ENCODE results near the gene ANO9. TPM values are rescaled to one million over a fixed set of nuclear protein-coding genes. Genes with fewer than 3 reads are reported as not detected.

Gene ANO9
- total and polyA plus RNA-seq, 8 donors = 4.0 to 28.0 (median 8.0) TPM

GRCh38 chr11:418343-419247 is 23.2 kb downstream of the ANO9 start:
- DNase-seq = peak in 1 of 4 donors; percentile 64
- TF ChIP-seq CTCF (IDR thresholded peaks at IDR 0.05) = no peak
- Histone ChIP-seq H3K36me3 (no peaks in the 10 kb centered on the region), H3K27ac (no peak overlapping the region), H3K4me1 (peaks cover 5 to 32% of the 10 kb centered on the region in 2 donors), H3K27me3 (peaks cover 0 to 34% of the 10 kb centered on the region in 2 donors), H3K9me3 (no peaks in the 10 kb centered on the region), H3K4me3 (no peak overlapping the region)
- intact Hi-C loops (cut with DNase I) = no loop called here
- no peak for ATAC-seq

DNA sequence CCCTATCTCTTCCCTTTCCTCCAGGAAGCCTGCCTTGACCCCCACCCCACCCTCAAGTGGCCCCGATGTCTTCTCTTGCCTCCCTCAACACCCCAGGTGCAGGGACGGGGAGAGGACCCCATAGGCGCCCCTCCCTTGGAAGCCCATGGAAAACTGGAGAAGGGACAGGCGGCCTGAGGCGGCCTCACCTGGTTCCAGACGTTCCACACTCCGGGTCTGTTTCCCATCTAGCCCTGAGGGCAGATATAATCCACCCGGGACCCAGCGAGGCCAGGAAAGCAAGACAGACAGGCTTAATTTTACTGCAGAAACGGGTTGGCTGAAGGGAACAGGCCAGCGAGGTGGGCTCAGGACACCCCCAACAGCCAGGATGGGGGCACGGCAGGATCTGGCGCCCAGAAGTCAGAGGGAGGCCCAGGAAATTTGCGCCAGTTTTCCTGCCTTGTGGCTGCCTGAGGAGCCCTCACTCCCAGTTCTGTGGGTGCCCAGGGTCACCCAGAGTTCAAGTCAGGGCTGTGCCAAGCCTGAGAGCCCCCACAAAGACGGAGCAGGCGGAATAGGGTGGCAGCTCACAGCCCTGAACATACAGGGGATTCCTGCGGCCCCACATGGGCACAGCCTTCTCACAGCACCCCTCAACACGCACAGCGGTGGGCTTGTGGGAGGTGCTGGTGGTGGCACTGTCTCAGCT is 24.0 kb downstream of the ANO9 start:
- peak overlapping the region; percentile 56 to 66 for H3K4me3 ChIP-seq
- H3K9me3 ChIP-seq = no peaks in the 10 kb centered on the region
- peaks cover 0 to 34% of the 10 kb centered on the region in 2 donors for H3K27me3 ChIP-seq
- DNase-seq (peak in 1 of 4 donors; percentile 45), ATAC-seq (no peak)
- no peak for TF ChIP-seq CTCF (IDR thresholded peaks at IDR 0.05)
- intact Hi-C loops (cut with DNase I) = no loop called here
- peak overlapping the region; percentile 83 for H3K27ac ChIP-seq
- H3K36me3 ChIP-seq = no peaks in the 10 kb centered on the region
- peaks cover 10 to 38% of the 10 kb centered on the region in 2 donors for H3K4me1 ChIP-seq

DNA sequence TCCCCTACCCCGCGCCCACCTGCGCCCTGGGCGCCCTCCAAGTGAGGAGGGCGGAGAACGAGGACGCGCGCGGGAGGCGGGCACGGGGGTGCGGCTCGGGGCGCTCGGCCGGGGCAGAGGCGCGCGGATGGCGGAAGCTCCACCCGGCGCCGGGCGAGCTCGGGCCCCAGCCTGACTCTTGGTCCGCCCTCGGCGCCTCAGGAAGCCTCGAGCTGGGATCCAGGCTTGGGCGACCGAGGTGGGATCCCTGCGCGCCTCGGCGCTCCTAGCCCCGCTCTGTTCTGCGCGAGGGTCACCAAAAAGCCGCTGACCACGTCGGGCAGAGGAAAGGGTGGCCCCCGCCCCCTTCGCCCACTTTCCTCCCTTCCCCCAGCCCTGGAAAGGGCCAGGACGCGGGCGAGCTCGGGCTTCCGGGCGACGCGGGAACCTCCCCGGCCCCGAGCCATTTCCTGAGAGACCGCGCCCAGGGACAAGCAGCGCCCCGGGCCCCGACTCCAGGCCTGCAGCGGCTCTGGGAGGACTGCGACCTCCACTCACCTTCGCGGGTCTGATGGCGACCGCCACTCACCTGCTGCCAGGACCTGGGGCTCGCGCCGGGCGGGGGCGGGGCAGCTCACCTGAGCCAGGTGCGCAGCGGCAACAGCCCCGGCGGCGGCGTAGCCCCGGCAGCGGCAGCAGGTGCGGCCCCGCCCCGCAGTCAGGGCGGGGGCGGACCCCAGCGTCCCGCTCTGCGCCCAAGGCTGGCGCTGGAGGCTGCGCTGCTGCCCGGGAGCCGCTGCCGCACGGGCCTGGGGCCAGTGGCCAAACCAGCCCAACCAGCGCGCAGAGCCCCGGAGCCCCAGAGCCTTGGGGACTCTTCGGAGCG is 24.8 kb downstream of the ANO9 start:
- H3K9me3 ChIP-seq = no peaks in the 10 kb centered on the region
- peak overlapping the region; percentile 56 to 66 for H3K4me3 ChIP-seq
- H3K27ac ChIP-seq = peak overlapping the region; percentile 83
- DNase-seq (peak in 2 of 4 donors; percentile 64 to 92), ATAC-seq (peak; percentile 81)
- H3K4me1 ChIP-seq = peaks cover 12 to 41% of the 10 kb centered on the region in 2 donors
- H3K27me3 ChIP-seq = peaks cover 0 to 34% of the 10 kb centered on the region in 2 donors
- intact Hi-C loops (cut with DNase I) = no loop called here
- H3K36me3 ChIP-seq = no peaks in the 10 kb centered on the region
- TF ChIP-seq CTCF (IDR thresholded peaks at IDR 0.05) = no peak

DNA sequence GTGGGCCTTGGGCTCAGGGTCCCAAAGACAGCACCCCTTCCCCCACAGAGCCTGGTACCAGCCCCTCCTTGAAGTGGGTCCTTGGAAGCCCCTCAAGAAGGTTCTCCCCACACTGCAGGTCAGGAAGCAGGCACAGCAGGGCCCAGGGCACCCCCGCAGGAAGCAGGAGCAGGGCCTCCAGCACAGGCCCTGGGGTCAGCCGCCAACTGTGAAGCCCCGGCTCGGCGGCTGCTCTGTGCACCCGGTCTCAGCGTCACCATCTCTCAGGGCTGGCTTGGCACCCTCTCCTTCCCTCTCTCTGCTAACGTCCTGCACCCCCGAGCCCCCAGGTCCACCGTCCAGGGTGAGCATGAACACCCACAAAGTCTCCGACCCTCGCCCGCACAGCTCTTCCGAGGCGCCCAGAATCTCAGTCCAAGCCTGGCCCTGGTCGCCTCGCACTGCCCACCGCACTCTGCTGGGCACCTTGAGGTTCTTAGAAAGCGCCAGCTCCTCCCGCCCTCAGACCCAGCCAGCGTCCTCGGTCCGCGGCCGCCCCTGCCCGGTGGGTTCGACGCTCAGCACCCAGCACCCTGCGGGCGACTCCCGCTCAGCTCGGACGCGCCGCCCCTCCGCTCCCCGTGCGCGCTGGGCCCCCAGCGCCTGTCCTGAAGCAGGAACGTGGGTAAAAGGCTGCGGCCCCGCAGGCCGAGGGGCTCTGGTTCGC is 25.6 kb downstream of the ANO9 start:
- intact Hi-C loops (cut with DNase I) = no loop called here
- peak; percentile 0 for ATAC-seq
- peak in 1 of 4 donors; percentile 78 for DNase-seq
- no peak for TF ChIP-seq CTCF (IDR thresholded peaks at IDR 0.05)
- Histone ChIP-seq H3K4me1 (peaks cover 12 to 41% of the 10 kb centered on the region in 2 donors), H3K9me3 (no peaks in the 10 kb centered on the region), H3K4me3 (peak overlapping the region; percentile 56 to 66), H3K27ac (peak overlapping the region; percentile 83), H3K36me3 (no peaks in the 10 kb centered on the region), H3K27me3 (peaks cover 0 to 34% of the 10 kb centered on the region in 2 donors)

All from left lung (tissue), 10 donors.